SU-DHL-6 (cell line): Measurements from ENCODE around the gene PHF20.

Experiments used
- CTCF ChIP-seq: fragments of 200-600 bp; sonication (generic); IDR thresholded peaks from one replicate; pipeline ENCODE4 v1.5.1; 2017; ENCODE audit warnings: antibody characterized with exemption, mild to moderate bottlenecking, low read length, moderate library complexity; ENCODE audit not compliant: insufficient read depth, poor library complexity, severe bottlenecking
- EZH2phosphoT487 ChIP-seq: fragments of 200-600 bp; sonication (generic), shearing (Covaris generic); conservative IDR thresholded peaks from 2 replicates; pipeline ENCODE4 v1.6.1; 2018; ENCODE audit warnings: mild to moderate bottlenecking, antibody characterized with exemption, low read length, moderate library complexity, mixed read lengths

- TF ChIP-seq CTCF (no peak), EZH2phosphoT487 (no peak)
Observed at GRCh38 chr20:35892871-35893270, 121.1 kb downstream of the PHF20 start.
